Erythroblast (primary cell): ENCODE measurements around the gene C12orf76.

Experiments
- GATA1 ChIP-seq: IDR thresholded peaks from 2 replicates; pipeline ENCODE4 v1.6.1; 2011; ENCODE audit warnings: low read depth, mild to moderate bottlenecking, control low read depth, low read length, moderate library complexity
- POLR2A ChIP-seq: IDR thresholded peaks from 2 replicates; pipeline ENCODE4 v1.6.1; 2011; ENCODE audit warnings: mild to moderate bottlenecking, low read length

DNA sequence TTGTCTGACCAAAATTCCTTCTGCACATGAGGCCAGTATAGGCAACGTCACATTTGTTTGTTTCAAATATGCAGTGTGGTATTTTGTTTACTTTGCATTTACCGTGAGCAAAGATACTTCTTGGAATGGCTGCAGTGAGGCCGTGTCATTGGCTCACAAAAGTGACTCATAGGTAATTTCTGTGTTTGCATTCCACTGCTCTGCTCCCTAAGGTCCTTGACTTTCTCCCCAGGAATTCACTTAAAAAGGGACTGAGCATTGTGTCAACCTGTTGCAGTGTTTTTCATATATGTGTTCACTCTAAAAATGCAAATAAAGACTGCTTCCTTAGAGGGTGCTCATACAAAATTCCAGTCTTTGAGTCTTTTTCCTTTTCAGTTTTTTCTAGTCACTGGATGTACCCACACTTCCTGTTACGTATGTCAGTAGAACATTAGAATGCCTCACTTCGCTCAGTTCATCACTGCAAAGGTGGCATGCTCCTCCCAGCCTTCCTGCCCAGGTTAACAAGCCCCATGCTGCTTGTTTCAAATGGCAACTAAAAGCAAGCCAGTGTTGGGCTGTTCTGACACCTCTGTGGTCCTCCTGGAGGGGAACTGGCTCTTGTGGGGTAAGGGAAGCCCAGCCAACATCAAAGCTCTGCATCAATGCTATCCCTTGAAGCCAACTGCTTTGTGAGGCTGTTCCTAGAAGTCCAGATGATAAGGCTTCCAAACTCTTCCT is 9.1 kb downstream of the C12orf76 start:
- TF ChIP-seq POLR2A (no peak), GATA1 (no peak)
